HAP-1 (cell line): ENCODE measurements around the gene RIC3.

ENCODE experiments used
- DNase-seq, 2 experiments: peaks; one replicate each; pipeline ENCODE4 v3.0.0-alpha.2; 2016 to 2020; ENCODE audit warnings: low spot score in 2 of 2
- H3K27me3 ChIP-seq: fragments of 250-450 bp; sonication (Bioruptor Pico); 2 replicates; pipeline ENCODE4 v1.5.1; 2020; ENCODE audit warnings: low read depth, mild to moderate bottlenecking, moderate library complexity
- H3K36me3 ChIP-seq: fragments of 250-450 bp; sonication (Bioruptor Pico); replicated peaks from 2 replicates; pipeline ENCODE4 v1.5.1; 2020; ENCODE audit warnings: mild to moderate bottlenecking
- H3K4me1 ChIP-seq: fragments of 250-450 bp; sonication (Bioruptor Pico); 2 replicates; pipeline ENCODE4 v1.5.1; 2020; ENCODE audit warnings: mild to moderate bottlenecking
- H3K4me3 ChIP-seq: fragments of 250-450 bp; sonication (Bioruptor Pico); 2 replicates; pipeline ENCODE4 v1.5.1; 2020; ENCODE audit warnings: mild to moderate bottlenecking, moderate library complexity
- H3K9me3 ChIP-seq: fragments of 250-450 bp; sonication (Bioruptor Pico); 2 replicates; pipeline ENCODE4 v1.5.1; 2020; ENCODE audit warnings: mild to moderate bottlenecking, moderate library complexity
- in situ Hi-C: fragments of 300-500 bp; cut with MboI; formaldehyde crosslinking; loops from 3 replicates; pipeline ENCODE4 v1.14.3; 2020; ENCODE audit warnings: low sequenced_read_pairs, inconsistent platforms, mixed read lengths

The RIC3 gene

DNA sequence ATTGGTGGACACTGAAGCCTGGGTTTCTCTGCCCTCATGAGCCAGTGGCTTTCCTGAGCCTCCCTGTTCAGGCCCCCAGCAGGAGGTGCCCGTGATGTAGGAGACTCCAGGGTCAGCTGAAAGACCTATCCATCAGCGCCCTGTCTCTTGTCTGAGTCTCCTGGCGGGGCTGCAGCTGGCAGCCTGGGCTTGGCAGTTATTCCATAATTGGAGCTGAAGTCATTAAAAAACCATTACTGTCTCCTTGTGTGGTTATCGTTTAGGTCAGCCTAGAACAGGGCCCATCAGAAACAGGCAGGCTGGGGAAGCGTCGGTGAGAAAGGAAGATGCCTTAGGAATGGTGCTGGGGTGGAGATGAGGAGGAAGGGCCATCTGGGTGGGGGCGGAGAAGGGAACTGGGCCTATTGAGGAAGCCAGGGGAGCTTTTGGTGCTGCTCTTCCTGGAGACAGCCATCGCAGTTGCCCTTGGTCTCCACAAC is 82.8 kb downstream of the RIC3 start:
- peaks cover 7% of the 10 kb centered on the region for H3K36me3 ChIP-seq
- peaks cover 16% of the 10 kb centered on the region for H3K4me1 ChIP-seq
- in situ Hi-C loops: loop anchor here (5.0 kb wide), 1 partner anchor 44 kb away; no protein-coding TSS in a partner anchor
- H3K4me3 ChIP-seq: no peak overlapping the region
- H3K27me3 ChIP-seq: no peaks in the 10 kb centered on the region
- no peak for DNase-seq
- H3K9me3 ChIP-seq: no peaks in the 10 kb centered on the region

DNA sequence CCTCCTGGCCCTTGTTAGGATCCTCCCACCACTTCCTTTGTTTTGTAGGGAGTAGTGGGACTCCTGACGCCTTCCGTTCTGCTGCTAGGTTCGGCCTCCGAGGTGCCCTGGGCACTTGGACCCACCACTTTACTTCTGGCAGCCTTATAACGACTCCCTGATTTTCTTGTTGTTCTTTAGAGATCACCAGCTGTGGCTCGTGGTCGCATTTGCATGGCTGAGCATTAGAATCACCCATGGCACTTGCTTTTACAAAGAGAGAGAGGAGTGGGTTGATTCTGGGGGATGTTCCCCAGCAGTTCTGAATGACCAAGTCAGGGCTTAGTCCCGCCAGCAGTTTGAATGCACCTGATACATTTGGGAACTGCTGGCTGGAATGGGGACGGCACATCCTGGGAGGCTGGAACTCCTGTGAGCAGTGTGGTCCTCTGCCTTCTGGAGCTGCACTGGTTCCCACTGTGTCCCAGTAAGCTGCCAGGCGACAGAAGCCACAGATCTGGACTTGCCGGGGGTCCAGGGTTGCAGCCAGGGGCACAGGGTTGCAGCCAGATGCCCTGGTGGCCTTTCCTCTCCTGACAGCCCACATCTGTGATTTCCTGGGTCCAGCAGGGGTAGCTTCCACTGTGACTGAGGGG is 83.7 kb downstream of the RIC3 start:
- Histone ChIP-seq H3K4me1 (peaks cover 19% of the 10 kb centered on the region), H3K27me3 (no peaks in the 10 kb centered on the region), H3K4me3 (no peak overlapping the region), H3K36me3 (peaks cover 5% of the 10 kb centered on the region; the same call in 1 of the 2 replicates), H3K9me3 (no peaks in the 10 kb centered on the region)
- no peak for DNase-seq
- in situ Hi-C loops: loop anchor here (5.0 kb wide), 1 partner anchor 43 kb away; no protein-coding TSS in a partner anchor

GRCh38 chr11:8084352-8084751 is 84.5 kb downstream of the RIC3 start:
- Histone ChIP-seq H3K27me3 (no peaks in the 10 kb centered on the region), H3K36me3 (peaks cover 5% of the 10 kb centered on the region; the same call in 1 of the 2 replicates), H3K9me3 (no peaks in the 10 kb centered on the region), H3K4me3 (no peak overlapping the region), H3K4me1 (peaks cover 19% of the 10 kb centered on the region)
- in situ Hi-C loops: no loop called here
- DNase-seq: no peak

- no peak for DNase-seq
- no peaks in the 10 kb centered on the region for H3K27me3 ChIP-seq
- H3K4me1 ChIP-seq: peaks cover 19% of the 10 kb centered on the region
- H3K4me3 ChIP-seq: no peak overlapping the region
- in situ Hi-C loops: no loop called here
- peaks cover 5% of the 10 kb centered on the region; the same call in 1 of the 2 replicates for H3K36me3 ChIP-seq
- no peaks in the 10 kb centered on the region for H3K9me3 ChIP-seq
These were observed 84.9 kb downstream of the RIC3 start for GRCh38 chr11:8083871-8084281.

DNA sequence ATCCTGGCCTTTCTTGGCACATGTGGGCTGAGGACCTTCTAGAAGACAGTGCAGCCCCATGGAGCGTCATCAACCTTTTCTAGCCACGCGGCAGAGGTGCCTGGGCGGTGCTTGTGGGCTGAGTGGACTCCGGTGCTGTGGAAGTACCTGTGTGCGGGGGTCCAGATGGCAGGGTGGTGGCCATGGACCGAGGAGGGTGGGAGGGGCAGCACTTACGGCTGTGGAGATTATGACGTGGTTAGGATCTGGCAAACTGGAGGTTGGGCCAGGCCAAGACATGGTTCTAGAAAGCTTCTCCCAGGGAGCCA is 85.8 kb downstream of the RIC3 start:
- in situ Hi-C loops: no loop called here
- H3K9me3 ChIP-seq: no peaks in the 10 kb centered on the region
- H3K4me1 ChIP-seq: peaks cover 19% of the 10 kb centered on the region

DNA sequence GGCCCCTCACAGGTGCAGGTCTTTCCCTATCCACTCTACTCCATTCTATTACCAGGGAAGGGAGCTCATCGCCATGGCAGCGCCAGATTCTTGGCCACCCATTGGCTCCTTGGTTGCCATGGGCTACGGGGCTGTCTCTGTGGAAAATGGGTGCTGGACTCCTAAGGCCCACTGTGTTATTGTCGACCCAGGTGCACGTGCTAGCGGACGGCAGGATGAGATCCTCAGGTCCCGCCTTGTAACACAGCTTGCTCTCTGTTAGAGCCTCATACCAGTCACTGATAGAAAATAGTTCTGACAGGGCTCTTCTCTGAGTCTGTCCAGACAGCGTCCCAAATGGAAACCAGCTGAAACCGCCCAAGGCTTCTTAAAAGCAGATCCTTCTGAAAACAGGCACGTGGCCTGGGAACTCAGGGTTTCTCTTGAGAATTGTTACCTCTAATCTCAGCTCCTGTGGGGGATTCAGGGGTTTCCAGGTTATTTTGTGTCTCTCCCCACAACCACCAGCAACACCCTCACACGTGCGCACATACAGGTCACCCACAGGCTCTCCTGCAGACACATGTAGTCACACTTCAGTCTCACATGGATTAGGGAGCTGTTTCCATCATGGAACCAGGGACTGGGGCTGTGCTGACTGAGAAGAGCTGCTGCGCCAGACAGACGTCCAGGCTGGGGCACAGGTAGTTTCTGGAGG is 86.3 kb downstream of the RIC3 start:
- Histone ChIP-seq H3K27me3 (no peaks in the 10 kb centered on the region), H3K9me3 (no peaks in the 10 kb centered on the region), H3K4me3 (peak overlapping the region; percentile 67), H3K4me1 (peaks cover 19% of the 10 kb centered on the region), H3K36me3 (peaks cover 5% of the 10 kb centered on the region; the same call in 1 of the 2 replicates)
- in situ Hi-C loops: no loop called here
- DNase-seq: peak; percentile 58 to 84

More for the DNA sequence above, 85.8 kb downstream of the RIC3 start:
- DNase-seq: no peak
- Histone ChIP-seq H3K4me3 (peak overlapping the region; percentile 67), H3K27me3 (no peaks in the 10 kb centered on the region), H3K36me3 (peaks cover 5% of the 10 kb centered on the region; the same call in 1 of the 2 replicates)

- Histone ChIP-seq H3K36me3 (peaks cover 5% of the 10 kb centered on the region; the same call in 1 of the 2 replicates), H3K27me3 (no peaks in the 10 kb centered on the region), H3K9me3 (no peaks in the 10 kb centered on the region), H3K4me3 (peak overlapping the region; percentile 67), H3K4me1 (peaks cover 19% of the 10 kb centered on the region)
- DNase-seq: peak in 1 of 2 experiments; percentile 37
- in situ Hi-C loops: no loop called here
These were observed 87.1 kb downstream of the RIC3 start for GRCh38 chr11:8081591-8082250.

DNA sequence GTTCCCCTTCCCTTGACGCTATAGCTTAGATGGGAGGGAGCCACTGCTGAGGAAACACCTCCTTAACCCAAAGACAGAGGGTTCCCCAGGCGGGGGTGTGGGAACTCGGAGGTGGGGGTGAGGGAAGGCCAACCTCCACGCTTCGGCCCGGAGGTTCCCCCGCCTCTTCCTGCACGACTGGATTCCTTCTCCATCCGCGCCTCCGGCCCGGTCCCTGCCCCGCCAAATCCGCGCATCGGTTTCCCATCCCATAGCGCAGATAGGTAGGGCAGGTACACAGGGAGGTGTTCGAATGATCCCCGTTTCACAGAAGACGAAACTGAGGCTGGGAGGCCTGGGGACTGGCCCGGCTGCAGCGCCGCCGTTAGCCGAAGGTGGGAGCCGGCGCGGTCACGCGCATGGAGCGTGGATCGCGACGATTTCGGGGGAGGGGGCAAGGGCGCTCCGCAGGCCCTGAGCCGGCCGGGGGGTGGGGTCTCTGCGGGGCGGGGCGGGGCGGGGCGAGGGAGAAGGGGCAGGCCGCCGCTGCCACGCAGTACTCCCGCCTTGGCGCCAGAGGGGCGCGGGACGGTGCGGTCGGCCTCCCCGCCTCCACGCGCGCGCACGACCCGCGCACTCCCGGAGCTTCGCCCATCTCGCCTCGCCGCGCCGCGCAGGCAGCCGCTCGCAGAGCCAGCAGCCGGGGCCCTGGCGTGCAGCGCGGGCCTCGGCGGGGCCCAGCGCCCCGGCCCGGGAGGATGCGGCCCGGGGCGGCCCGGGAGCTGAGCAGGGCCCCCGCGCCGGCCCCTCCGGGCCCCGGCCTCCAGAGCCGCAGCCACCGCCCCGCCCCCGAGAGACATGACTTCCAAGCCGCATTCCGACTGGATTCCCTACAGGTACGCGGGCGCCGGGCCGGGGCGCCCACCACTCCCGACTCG is 87.9 kb downstream of the RIC3 start, which contains the start of gene TUB:
TSS of gene TUB (plus strand) at position 538 of the 917 bp plus-strand sequence. CDS start at position 838, 300 bp downstream.
- Histone ChIP-seq H3K36me3 (peaks cover 5% of the 10 kb centered on the region; the same call in 1 of the 2 replicates), H3K9me3 (no peaks in the 10 kb centered on the region), H3K27me3 (no peaks in the 10 kb centered on the region), H3K4me3 (peak within 1 kb of the TSS; percentile 67), H3K4me1 (peaks cover 19% of the 10 kb centered on the region)
- in situ Hi-C loops: no loop called here
- DNase-seq: peak; percentile 27 to 76

DNA sequence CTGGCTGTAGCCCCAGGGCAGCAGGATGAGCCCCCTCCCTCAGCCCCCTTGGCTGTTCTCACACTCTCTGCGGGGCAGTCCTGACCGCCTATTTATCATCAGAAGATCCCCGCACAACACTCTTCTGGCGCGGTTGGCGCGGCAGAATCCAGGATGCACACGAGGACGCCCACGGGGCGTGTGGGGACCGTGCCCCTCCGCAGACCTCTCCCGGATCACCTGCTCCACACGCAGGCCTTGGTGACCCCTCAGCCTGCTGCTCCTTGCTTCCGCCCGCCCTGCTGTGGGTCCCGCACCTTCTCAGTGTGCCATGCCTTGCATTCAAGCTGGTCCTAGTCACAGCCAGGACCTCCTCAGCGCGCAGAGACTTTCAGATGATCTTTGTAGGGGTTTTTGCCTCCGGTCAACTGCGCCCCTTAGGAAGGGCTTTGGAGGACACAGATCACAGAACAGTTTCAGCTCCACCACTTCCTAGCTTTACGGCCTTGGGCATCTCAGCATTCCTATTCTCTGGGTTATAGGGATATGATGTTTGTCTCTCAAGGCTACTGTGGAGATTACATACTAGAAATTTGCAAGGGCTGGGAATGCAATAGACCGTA is 88.7 kb downstream of the RIC3 start:
- DNase-seq: no peak
- Histone ChIP-seq H3K27me3 (no peaks in the 10 kb centered on the region), H3K36me3 (peaks cover 5% of the 10 kb centered on the region; the same call in 1 of the 2 replicates), H3K9me3 (no peaks in the 10 kb centered on the region), H3K4me1 (peaks cover 20% of the 10 kb centered on the region), H3K4me3 (peak overlapping the region; percentile 39)
- in situ Hi-C loops: no loop called here

DNA sequence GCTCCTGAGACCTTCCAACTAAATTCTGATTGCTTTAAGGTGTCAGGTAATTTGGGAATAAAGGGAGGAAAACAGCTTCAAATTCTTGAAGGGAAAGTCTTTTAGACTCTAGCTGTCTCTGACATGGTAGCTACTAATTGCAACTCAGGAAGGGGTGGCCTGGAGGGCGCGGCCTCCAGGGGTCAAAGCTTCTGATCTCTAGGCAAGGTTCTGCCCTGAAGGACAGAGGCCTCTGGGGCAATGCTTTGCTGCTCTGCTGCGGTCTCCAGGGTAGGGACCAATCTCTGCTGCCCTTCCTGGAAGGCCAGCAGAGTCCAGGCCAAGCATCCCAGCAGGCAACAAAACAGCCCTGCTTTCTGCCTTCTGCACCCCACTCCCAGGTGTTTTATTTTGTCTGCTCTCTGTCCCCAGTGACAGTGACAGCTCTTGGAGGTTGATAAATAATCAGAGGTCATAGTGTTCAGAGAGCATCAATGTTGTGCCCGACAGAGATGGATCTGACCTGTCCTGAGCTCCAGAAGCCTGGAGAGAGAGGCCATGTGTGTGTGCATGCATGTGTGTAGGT is 89.6 kb downstream of the RIC3 start:
- Histone ChIP-seq H3K4me1 (peaks cover 22% of the 10 kb centered on the region), H3K9me3 (no peaks in the 10 kb centered on the region), H3K4me3 (no peak overlapping the region), H3K36me3 (peaks cover 5% of the 10 kb centered on the region; the same call in 1 of the 2 replicates), H3K27me3 (no peaks in the 10 kb centered on the region)
- DNase-seq: no peak
- in situ Hi-C loops: no loop called here

GRCh38 chr11:8075119-8075726 is 93.6 kb downstream of the RIC3 start:
- in situ Hi-C loops: no loop called here
- Histone ChIP-seq H3K4me3 (no peak overlapping the region), H3K27me3 (peaks cover 9% of the 10 kb centered on the region), H3K36me3 (no peaks in the 10 kb centered on the region), H3K9me3 (no peaks in the 10 kb centered on the region), H3K4me1 (peaks cover 3% of the 10 kb centered on the region; the same call in 1 of the 2 replicates)
- DNase-seq: peak in 1 of 2 experiments; percentile 30
